Trophoblast cell (in vitro differentiated cells and primary cell): ENCODE results near the gene RBM18.
A peak's percentile ranks its signal among the peaks of the same experiment; 100 is the strongest.

ENCODE experiments used
- DNase-seq, 2 donors: peaks; one replicate each; pipeline ENCODE4 v3.0.0-alpha.2; 2016
- H2AFZ ChIP-seq: 2 replicates; pipeline ENCODE4 v1.6.1; 2013; ENCODE audit warnings: low read length, moderate library complexity, mild to moderate bottlenecking; ENCODE audit not compliant: insufficient read depth, poor library complexity
- H2AK5ac ChIP-seq: 2 replicates; pipeline ENCODE4 v1.6.1; 2013; ENCODE audit warnings: mild to moderate bottlenecking, low read length
- H2BK120ac ChIP-seq: 2 replicates; pipeline ENCODE4 v1.6.1; 2013; ENCODE audit warnings: low read length, mild to moderate bottlenecking, moderate library complexity; ENCODE audit not compliant: insufficient read depth, poor library complexity
- H2BK12ac ChIP-seq: 2 replicates; pipeline ENCODE4 v1.6.1; 2013; ENCODE audit warnings: mild to moderate bottlenecking, low read length, moderate library complexity
- H2BK5ac ChIP-seq: 2 replicates; pipeline ENCODE4 v1.6.1; 2013; ENCODE audit warnings: low read length, low read depth, moderate library complexity, mild to moderate bottlenecking; ENCODE audit not compliant: poor library complexity
- H3K14ac ChIP-seq: 2 replicates; pipeline ENCODE4 v1.6.1; 2013; ENCODE audit warnings: mild to moderate bottlenecking, low read length
- H3K18ac ChIP-seq: 2 replicates; pipeline ENCODE4 v1.6.1; 2013; ENCODE audit warnings: mild to moderate bottlenecking, low read length
- H3K23ac ChIP-seq: 2 replicates; pipeline ENCODE4 v1.6.1; 2013; ENCODE audit warnings: low read length
- H3K27ac ChIP-seq: 2 replicates; pipeline ENCODE4 v1.5.1; 2013; ENCODE audit warnings: low read depth, mild to moderate bottlenecking, inconsistent platforms, low read length, moderate library complexity
- H3K27me3 ChIP-seq: 2 replicates; pipeline ENCODE4 v1.6.1; 2013; ENCODE audit warnings: inconsistent platforms, mild to moderate bottlenecking, low read length, moderate library complexity; ENCODE audit not compliant: insufficient read depth
- H3K36me3 ChIP-seq, 2 experiments: 1 replicate in 1 of 2; 2 replicates in 1 of 2; pipeline ENCODE4 v1.6.1; 2013; ENCODE audit warnings: low read length in 2 of 2, mild to moderate bottlenecking in 2 of 2, moderate library complexity in 1 of 2; ENCODE audit not compliant: insufficient read depth in 2 of 2, control insufficient read depth in 1 of 2
- H3K4ac ChIP-seq: 2 replicates; pipeline ENCODE4 v1.6.1; 2013; ENCODE audit warnings: low read depth, mild to moderate bottlenecking, low read length, moderate library complexity
- H3K4me1 ChIP-seq, 2 experiments: 1 replicate in 1 of 2; 2 replicates in 1 of 2; pipeline ENCODE4 v1.6.1; 2013; ENCODE audit warnings: low read length in 2 of 2, mild to moderate bottlenecking in 2 of 2, moderate library complexity in 1 of 2; ENCODE audit not compliant: insufficient read depth in 2 of 2, control insufficient read depth in 1 of 2
- H3K4me2 ChIP-seq: 2 replicates; pipeline ENCODE4 v1.6.1; 2013; ENCODE audit warnings: inconsistent platforms, mild to moderate bottlenecking, low read length, moderate library complexity
- H3K4me3 ChIP-seq: 2 replicates; pipeline ENCODE4 v1.5.1; 2013; ENCODE audit warnings: mild to moderate bottlenecking, low read depth, low read length, inconsistent platforms
- H3K79me1 ChIP-seq: one replicate; pipeline ENCODE4 v1.6.1; 2013; ENCODE audit warnings: low read length
- H3K79me2 ChIP-seq: 2 replicates; pipeline ENCODE4 v1.6.1; 2013; ENCODE audit warnings: low read length, mild to moderate bottlenecking; ENCODE audit not compliant: control insufficient read depth, insufficient read depth, poor library complexity
- H3K9ac ChIP-seq: 2 replicates; pipeline ENCODE4 v1.6.1; 2013; ENCODE audit warnings: mild to moderate bottlenecking, low read length
- H3K9me3 ChIP-seq: 2 replicates; pipeline ENCODE4 v1.6.1; 2013; ENCODE audit warnings: low read depth, mild to moderate bottlenecking, control low read depth, inconsistent platforms, low read length; ENCODE audit not compliant: insufficient read depth
- H4K12ac ChIP-seq: 2 replicates; pipeline ENCODE4 v1.6.1; 2013; ENCODE audit warnings: low read depth, mild to moderate bottlenecking, low read length, moderate library complexity
- H4K8ac ChIP-seq: 2 replicates; pipeline ENCODE4 v1.6.1; 2013; ENCODE audit warnings: low read depth, mild to moderate bottlenecking, low read length, moderate library complexity
- H4K91ac ChIP-seq: one replicate; pipeline ENCODE4 v1.6.1; 2013; ENCODE audit warnings: low read depth, mild to moderate bottlenecking, low read length, moderate library complexity
- WGBS: extraction: QIAGEN DNeasy Blood & Tissue Kit; methylation state at CpG from one replicate; pipeline ENCODE4 v1.1.7; 2013; ENCODE audit warnings: missing lambda C conversion rate; ENCODE audit not compliant: insufficient read length, insufficient coverage; ENCODE audit errors: extremely low coverage; 5-methylcytosine and 5-hydroxymethylcytosine counted together

The RBM18 gene

DNA sequence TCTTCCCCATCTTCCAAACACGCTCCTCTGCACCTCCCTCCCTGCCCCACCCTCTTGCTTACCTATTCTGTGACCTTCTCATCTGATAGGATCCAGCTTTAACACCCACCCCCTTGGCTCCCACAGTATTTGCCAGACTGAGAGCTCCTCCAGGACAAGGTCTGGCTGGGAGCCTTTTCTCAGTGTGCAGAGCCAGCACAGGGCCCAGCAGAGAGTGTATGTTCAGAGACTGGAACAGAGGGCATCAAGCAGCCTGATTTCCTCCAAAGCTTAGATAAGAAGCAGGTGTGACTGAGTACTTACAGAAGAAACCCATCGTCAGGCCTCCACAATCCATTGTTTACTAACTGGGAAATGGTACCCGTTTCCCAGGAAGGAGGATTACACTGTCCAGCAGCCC is 62.5 kb downstream of the RBM18 start:
- Histone ChIP-seq H2BK120ac (no peak overlapping the region), H2AK5ac (no peak overlapping the region), H2BK5ac (no peak overlapping the region), H3K9ac (no peak overlapping the region), H3K79me1 (no peaks in the 10 kb centered on the region), H3K14ac (no peak overlapping the region), H3K4ac (no peak overlapping the region), H3K27ac (no peak overlapping the region), H4K12ac (no peak overlapping the region), H3K9me3 (peaks cover 4% of the 10 kb centered on the region), H3K4me3 (no peak overlapping the region), H3K36me3 (no peaks in the 10 kb centered on the region), H3K4me1 (no peaks in the 10 kb centered on the region), H3K23ac (no peak overlapping the region), H2AFZ (no peak overlapping the region), H3K18ac (no peak overlapping the region), H4K91ac (no peak overlapping the region), H3K4me2 (no peak overlapping the region), H3K79me2 (no peaks in the 10 kb centered on the region), H4K8ac (no peak overlapping the region), H2BK12ac (no peak overlapping the region), H3K27me3 (no peaks in the 10 kb centered on the region)
- 100% methylated on average over 1 of the region's 3 CpGs for WGBS
- DNase-seq, result no peak

DNA sequence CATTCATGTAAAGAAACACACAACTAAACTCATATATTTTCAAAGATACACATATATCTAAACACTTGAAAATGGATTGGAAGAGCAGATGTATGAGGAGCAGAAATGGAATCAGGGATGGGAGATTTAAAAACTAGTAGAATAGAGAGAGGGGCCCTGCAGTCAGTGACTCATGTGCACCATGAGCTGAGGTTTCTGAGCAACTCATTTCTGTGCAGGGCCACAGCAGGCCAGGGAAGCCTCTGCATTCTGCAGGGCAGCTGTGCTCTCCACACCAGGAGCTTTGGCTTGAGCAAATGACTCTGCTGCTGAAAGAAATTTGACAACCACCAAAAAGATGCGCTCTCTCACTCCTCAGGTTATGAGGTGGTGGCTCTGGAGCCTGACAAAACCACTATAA is 63.0 kb downstream of the RBM18 start:
- Histone ChIP-seq H3K79me2 (no peaks in the 10 kb centered on the region), H2AK5ac (no peak overlapping the region), H2BK12ac (no peak overlapping the region), H2BK5ac (no peak overlapping the region), H4K8ac (no peak overlapping the region), H3K79me1 (no peaks in the 10 kb centered on the region), H2AFZ (no peak overlapping the region), H3K27ac (no peak overlapping the region), H3K36me3 (no peaks in the 10 kb centered on the region), H4K91ac (no peak overlapping the region), H3K4me2 (no peak overlapping the region), H3K4ac (no peak overlapping the region), H3K18ac (no peak overlapping the region), H4K12ac (no peak overlapping the region), H3K9ac (no peak overlapping the region), H2BK120ac (no peak overlapping the region), H3K23ac (no peak overlapping the region), H3K9me3 (peaks cover 2% of the 10 kb centered on the region), H3K4me3 (no peak overlapping the region), H3K27me3 (no peaks in the 10 kb centered on the region), H3K14ac (no peak overlapping the region), H3K4me1 (no peaks in the 10 kb centered on the region)
- WGBS, result no CpG with 5 or more reads among the region's 1 CpG
- no peak for DNase-seq

DNA sequence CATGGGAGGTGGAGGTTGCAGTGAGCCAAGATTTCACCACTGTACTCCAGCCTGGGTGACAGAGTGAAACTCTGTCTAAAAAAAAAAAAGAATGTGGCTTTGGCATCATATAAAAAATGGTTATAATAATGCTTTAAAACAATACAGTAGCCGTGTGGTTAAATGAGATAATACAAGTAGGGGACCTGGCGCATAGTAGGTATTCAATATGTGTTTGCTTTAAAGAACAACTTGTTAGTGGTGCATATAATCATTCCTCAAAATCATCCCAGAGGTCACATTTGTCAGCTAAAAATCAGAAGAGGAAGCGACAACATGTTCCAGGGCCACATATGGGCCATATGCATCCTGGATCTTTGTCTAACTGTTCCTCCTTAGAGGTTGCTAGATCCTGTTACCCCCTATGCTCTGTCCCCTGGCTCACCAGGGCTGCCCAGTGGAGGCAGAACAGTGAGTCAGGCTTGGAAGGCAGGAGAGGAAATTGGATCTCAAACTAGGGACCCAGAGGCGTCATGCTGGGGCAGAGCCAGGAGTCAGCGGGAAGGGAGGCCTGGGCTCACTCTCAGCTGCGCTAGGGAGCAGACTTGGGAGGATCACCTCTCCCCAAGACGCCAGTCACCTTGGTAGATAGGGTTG is 63.6 kb downstream of the RBM18 start:
- Histone ChIP-seq H3K79me1 (no peaks in the 10 kb centered on the region), H3K9ac (no peak overlapping the region), H3K4ac (no peak overlapping the region), H3K4me2 (no peak overlapping the region), H3K23ac (no peak overlapping the region), H3K27me3 (no peaks in the 10 kb centered on the region), H3K79me2 (no peaks in the 10 kb centered on the region), H4K12ac (no peak overlapping the region), H2BK5ac (no peak overlapping the region), H3K4me1 (no peaks in the 10 kb centered on the region), H2AK5ac (no peak overlapping the region), H3K36me3 (no peaks in the 10 kb centered on the region), H4K8ac (no peak overlapping the region), H3K18ac (no peak overlapping the region), H3K27ac (no peak overlapping the region), H3K4me3 (peak overlapping the region; percentile 27), H2AFZ (no peak overlapping the region), H2BK12ac (no peak overlapping the region), H4K91ac (no peak overlapping the region), H3K14ac (no peak overlapping the region), H2BK120ac (no peak overlapping the region), H3K9me3 (no peaks in the 10 kb centered on the region)
- WGBS, result no CpG with 5 or more reads among the region's 7 CpGs
- no peak for DNase-seq

DNA sequence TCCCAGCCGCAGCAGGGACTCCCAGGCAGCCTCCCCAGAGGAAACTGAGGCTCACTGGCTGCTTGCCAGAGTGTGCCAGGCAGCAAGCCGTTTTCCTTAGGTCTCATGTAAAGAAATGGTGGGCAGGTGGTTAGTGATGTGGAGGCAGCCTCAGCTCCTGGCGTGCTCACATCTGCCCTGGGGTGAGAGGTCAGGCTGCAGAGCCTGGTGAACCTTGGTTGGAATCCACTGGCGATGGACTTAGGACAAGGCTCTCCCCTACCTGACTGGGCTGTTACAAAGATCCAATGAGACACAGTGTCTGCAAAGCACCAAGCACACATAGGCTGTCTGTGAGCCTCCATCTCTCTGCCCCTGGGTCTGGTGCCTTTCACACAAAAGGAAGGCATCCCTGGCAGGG is 66.8 kb downstream of the RBM18 start:
- H3K27me3 ChIP-seq, result no peaks in the 10 kb centered on the region
- no peak overlapping the region for H2BK5ac ChIP-seq
- H3K9ac ChIP-seq, result no peak overlapping the region
- no peak overlapping the region for H3K18ac ChIP-seq
- no peak overlapping the region for H3K4me3 ChIP-seq
- no peak overlapping the region for H3K23ac ChIP-seq
- no peak overlapping the region for H3K4ac ChIP-seq
- no peak overlapping the region for H3K27ac ChIP-seq
- no peaks in the 10 kb centered on the region for H3K9me3 ChIP-seq
- H4K12ac ChIP-seq, result no peak overlapping the region
- H3K36me3 ChIP-seq, result no peaks in the 10 kb centered on the region
- H4K91ac ChIP-seq, result no peak overlapping the region
- no peak overlapping the region for H3K14ac ChIP-seq
- H4K8ac ChIP-seq, result no peak overlapping the region
- no CpG with 5 or more reads among the region's 4 CpGs for WGBS
- no peak overlapping the region for H2BK120ac ChIP-seq
- H3K4me1 ChIP-seq, result no peaks in the 10 kb centered on the region
- no peak overlapping the region for H2AFZ ChIP-seq
- no peak overlapping the region for H3K4me2 ChIP-seq
- no peaks in the 10 kb centered on the region for H3K79me1 ChIP-seq
- no peaks in the 10 kb centered on the region for H3K79me2 ChIP-seq
- no peak for DNase-seq
- no peak overlapping the region for H2AK5ac ChIP-seq
- H2BK12ac ChIP-seq, result no peak overlapping the region
